HG02588 (cell line): ENCODE data around the gene ATP8A1.

Experiments used
- ATAC-seq: cut with Tn5 transposase; IDR thresholded peaks from one replicate; pipeline ENCODE4 v1.9.1; 2021; ENCODE audit warnings: mild to moderate bottlenecking, moderate library complexity; ENCODE audit not compliant: unreplicated experiment

Gene ATP8A1

GRCh38 chr4:42417550-42417949 is 239.4 kb downstream of the ATP8A1 start:
- no peak for ATAC-seq

DNA sequence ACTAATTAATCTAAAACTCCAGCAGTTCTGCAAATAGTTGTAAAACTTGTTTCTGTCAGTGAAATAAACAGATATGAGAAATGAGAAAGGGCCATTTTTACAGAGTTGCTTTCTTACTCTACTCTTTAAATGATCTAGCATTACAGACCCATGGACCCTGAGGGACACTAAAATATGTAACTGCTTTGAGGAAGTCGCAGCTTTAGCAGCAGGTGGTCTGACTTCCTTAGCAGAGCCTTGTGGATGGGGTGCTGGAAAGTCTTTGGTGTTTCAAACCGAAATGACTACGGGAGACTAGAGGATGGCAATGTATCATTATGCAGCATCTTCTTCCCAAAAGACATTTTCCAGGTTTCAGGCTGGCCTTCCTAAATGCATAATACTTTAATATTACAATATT is 240.9 kb downstream of the ATP8A1 start:
- no peak for ATAC-seq

- ATAC-seq, result no peak
Measured at GRCh38 chr4:42415281-42415680, 241.6 kb downstream of the ATP8A1 start.

DNA sequence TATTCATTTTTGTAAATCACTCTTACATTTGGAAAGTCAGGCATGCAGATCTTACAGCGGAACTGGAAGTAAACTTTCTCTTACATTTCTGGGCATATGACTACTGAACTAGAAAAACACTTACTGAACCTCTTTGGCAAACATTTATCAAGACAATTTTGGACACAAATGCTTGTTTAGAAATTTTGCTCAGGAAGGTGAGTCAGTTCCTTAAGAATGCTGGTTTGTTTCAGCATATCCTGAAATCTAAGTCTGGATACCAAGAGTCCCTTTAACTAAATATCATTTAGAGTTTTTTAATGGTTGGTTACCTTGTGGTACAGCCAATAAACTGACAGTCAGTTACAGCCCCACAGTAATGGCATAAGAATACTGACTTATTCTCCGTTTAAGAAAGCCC is 244.7 kb downstream of the ATP8A1 start:
- no peak for ATAC-seq

DNA sequence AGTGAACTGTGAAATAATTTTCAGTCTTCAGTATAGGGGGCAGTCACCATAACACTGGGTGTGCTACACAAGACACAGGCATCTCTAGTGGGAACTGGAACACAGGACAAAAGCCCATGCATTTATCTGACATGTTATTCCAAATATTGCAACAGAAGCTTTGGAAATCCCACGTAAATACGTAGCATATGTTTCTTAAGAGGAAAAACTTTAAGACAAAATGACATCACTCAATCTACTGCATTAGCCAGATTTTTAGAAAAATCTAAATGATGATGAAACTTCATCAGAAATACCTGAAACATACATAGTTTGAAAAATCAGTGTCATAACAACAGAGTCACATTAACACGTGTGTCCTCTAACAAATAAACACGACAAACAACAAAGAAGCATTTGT is 245.1 kb downstream of the ATP8A1 start:
- no peak for ATAC-seq

DNA sequence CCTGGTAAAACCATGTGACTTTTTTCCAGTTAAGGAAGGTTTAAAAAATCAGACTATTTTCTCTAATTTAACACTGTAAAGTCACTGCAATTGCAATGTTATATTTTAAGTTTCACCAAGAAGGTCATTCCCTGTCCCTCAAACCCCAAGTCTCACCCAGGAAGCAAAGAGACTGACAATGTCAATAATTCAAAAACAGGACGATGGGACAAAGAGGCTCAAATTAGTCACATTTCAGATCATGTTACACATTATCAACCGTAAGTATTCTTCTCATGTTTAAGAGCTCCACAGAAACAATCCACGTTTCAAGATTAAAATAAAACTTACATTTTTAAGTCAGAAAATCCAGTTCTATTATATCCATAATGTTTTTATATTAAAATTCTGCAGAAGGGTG is 246.5 kb downstream of the ATP8A1 start:
- no peak for ATAC-seq

DNA sequence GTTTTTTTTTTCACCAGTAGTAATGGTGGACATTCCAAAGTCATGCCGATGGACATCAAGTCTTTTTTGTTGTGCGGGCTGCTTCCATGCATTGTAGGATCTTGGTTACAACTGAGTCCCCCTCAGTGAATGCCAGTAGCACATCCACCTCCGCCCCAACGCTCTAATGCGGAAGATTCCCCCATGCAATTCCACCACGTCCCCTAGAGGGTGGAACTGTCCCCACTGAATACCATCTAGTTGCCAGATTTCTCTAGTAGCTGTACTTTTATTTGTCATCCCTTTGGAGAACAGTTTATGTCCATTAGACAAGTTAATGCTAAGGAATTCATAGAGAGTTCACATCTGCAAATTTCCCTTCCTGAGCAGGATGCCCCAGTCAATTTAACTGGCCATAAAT is 252.9 kb downstream of the ATP8A1 start:
- no peak for ATAC-seq

GRCh38 chr4:42401171-42401570 is 255.7 kb downstream of the ATP8A1 start:
- no peak for ATAC-seq

- ATAC-seq, result no peak
Measured at GRCh38 chr4:42399393-42399792, 257.5 kb downstream of the ATP8A1 start.

GRCh38 chr4:42398871-42399331 is 258.0 kb downstream of the ATP8A1 start:
- no peak for ATAC-seq

- ATAC-seq, result peak; percentile 44
Measured at GRCh38 chr4:42398171-42398870, 258.6 kb downstream of the ATP8A1 start.

GRCh38 chr4:42397635-42398170 is 259.2 kb downstream of the ATP8A1 start:
- peak; percentile 28 for ATAC-seq

GRCh38 chr4:42396752-42397634 is 259.9 kb downstream of the ATP8A1 start, which contains the start of gene SHISA3:
TSS of gene SHISA3 (plus strand) at chr4:42397488. CDS start at chr4:42398057, 569 bp downstream.
- ATAC-seq, result peak; percentile 33

DNA sequence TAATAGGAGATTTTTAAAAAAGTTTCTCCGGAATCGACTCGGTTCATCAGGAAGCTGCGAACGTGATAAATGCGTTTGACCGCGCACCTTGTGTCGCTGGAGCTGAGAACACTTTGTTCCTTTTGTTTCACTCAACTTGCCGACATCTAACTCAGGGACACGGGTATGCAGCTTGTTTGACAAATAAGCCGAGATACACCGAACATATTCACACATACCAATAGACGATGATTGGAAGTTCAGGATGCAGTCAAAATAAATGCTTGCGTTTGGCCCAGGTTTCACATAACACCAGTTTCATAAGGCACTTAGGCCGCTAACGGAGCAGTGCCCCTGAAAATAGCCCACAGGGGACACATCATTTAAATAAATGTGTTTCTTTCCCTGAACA is 260.5 kb downstream of the ATP8A1 start:
- ATAC-seq, result no peak

GRCh38 chr4:42395595-42395994 is 261.3 kb downstream of the ATP8A1 start:
- no peak for ATAC-seq

GRCh38 chr4:42392436-42392835 is 264.5 kb downstream of the ATP8A1 start:
- ATAC-seq, result no peak

GRCh38 chr4:42391981-42392380 is 264.9 kb downstream of the ATP8A1 start:
- ATAC-seq, result no peak

GRCh38 chr4:42391355-42391664 is 265.6 kb downstream of the ATP8A1 start:
- no peak for ATAC-seq

- no peak for ATAC-seq
Measured at GRCh38 chr4:42390622-42391354, 266.1 kb downstream of the ATP8A1 start.

DNA sequence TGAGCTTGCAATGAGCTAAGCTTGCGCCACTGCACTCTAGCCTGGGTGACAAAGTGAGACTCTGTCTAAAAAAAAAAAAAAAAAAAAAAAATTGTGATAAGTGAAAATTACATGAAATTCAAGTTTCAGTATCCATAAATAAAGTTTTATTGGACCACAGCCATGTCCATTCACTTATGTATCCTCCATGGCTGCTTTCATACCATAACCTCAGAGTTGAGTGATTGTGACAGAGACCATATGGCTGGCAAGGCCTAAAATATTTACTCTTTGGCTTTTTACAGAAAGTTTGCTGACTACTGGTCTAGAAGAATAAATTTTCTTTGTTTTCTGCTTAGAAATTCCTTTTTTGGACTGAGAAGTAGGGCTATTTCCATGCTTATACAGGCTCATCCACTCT is 271.4 kb downstream of the ATP8A1 start:
- ATAC-seq, result no peak

GRCh38 chr4:42381666-42382065 is 275.2 kb downstream of the ATP8A1 start:
- ATAC-seq, result no peak
